Sigmoid colon (tissue), 7 donors: ENCODE data around the gene SMIM22. TPM values are rescaled to one million over a fixed set of nuclear protein-coding genes. Genes with fewer than 3 reads are reported as not detected.
A peak's percentile ranks its signal among the peaks of the same experiment; 100 is the strongest.

ENCODE experiments used
- DNase-seq: peaks from one replicate; pipeline ENCODE4 v3.0.0-alpha.2; 2019
- H3K27ac ChIP-seq, 4 donors: fragments of 200-600 bp; sonication (generic); one replicate each; pipeline ENCODE4 v1.5.1; 2016 to 2019; ENCODE audit warnings: mild to moderate bottlenecking in 1 of 4
- H3K27me3 ChIP-seq, 3 donors: fragments of 200-600 bp; sonication (generic); one replicate each; pipeline ENCODE4 v1.5.1; 2019; ENCODE audit warnings: mild to moderate bottlenecking in 1 of 3
- H3K36me3 ChIP-seq, 4 donors: fragments of 200-600 bp; sonication (generic); one replicate each; pipeline ENCODE4 v1.5.1; 2016 to 2019
- H3K4me1 ChIP-seq, 4 donors: fragments of 200-600 bp; sonication (generic); one replicate each; pipeline ENCODE4 v1.5.1; 2017 to 2019
- H3K4me3 ChIP-seq, 4 donors: fragments of 200-600 bp; sonication (generic); one replicate each; pipeline ENCODE4 v1.5.1; 2017 to 2019; ENCODE audit warnings: mild to moderate bottlenecking in 2 of 4, moderate library complexity in 1 of 4
- H3K9me3 ChIP-seq, 4 donors: fragments of 200-600 bp in 3 of 4; sonication (generic) in 3 of 4; one replicate each; pipeline versions ENCODE4 v1.5.1 to v1.6.1; 2013 to 2019
- CTCF ChIP-seq, 4 experiments: fragments of 450-650 bp in 3 of 4; fragments of 200-600 bp in 1 of 4; IDR thresholded peaks; one replicate each; pipeline ENCODE4 v1.5.1; 2016 to 2019; ENCODE audit warnings: antibody characterized with exemption in 4 of 4, mild to moderate bottlenecking in 3 of 4, moderate library complexity in 2 of 4
- EP300 ChIP-seq, 4 donors: sonication (generic); formaldehyde crosslinking; IDR thresholded peaks; one replicate each; pipeline ENCODE4 v1.6.1; 2017; ENCODE audit warnings: antibody characterized with exemption in 4 of 4
- POLR2A ChIP-seq, 2 donors: fragments of 450-650 bp; IDR thresholded peaks; one replicate each; pipeline ENCODE4 v1.6.1; 2016; ENCODE audit warnings: antibody characterized with exemption in 2 of 2, mild to moderate bottlenecking in 2 of 2, moderate library complexity in 2 of 2
- POLR2AphosphoS5 ChIP-seq, 4 donors: sonication (generic); formaldehyde crosslinking; IDR thresholded peaks; one replicate each; pipeline ENCODE4 v1.6.1; 2017; ENCODE audit warnings: antibody characterized with exemption in 4 of 4
- WGBS, 2 donors: extraction: QIAGEN DNeasy Blood & Tissue Kit; methylation state at CpG; one replicate each; pipeline ENCODE4 v1.1.7; 2013; 5-methylcytosine and 5-hydroxymethylcytosine counted together
- intact Hi-C: fragments of 100-400 bp; cut with DNase I; formaldehyde crosslinking; loops from one replicate; pipeline ENCODE4 v1.15.1; 2023
- polyA plus RNA-seq, 3 donors: library from polyadenylated mRNA; stranded (reverse); fragments of 200-250 nt; gene quantifications; one replicate each; pipeline ENCODE4 v1.2.3, GENCODE V29; 2013
- total RNA-seq, 4 donors: library from RNA; depleted of rRNA; stranded (reverse); fragments of >200 nt; gene quantifications; one replicate each; pipeline ENCODE4 v1.1.0, GENCODE V29; 2016
- donor health status: healthy with polysubstance abuse.
- donor health status: Bipolar disorder and iron deficiency.
- donor health status: healthy.

The SMIM22 gene
- total and polyA plus RNA-seq, 7 donors = 848 to 2,006 (median 1,963) TPM; not detected in 4

- Histone ChIP-seq H3K4me1 (no peaks in the 10 kb centered on the region), H3K36me3 (peaks cover 40 to 86% (median 68%) of the 10 kb centered on the region in 4 donors), H3K4me3 (no peak overlapping the region), H3K27me3 (no peaks in the 10 kb centered on the region), H3K9me3 (no peaks in the 10 kb centered on the region), H3K27ac (no peak overlapping the region)
- TF ChIP-seq EP300 (IDR thresholded peaks at IDR 0.05) = no peak
- intact Hi-C loops = no loop called here
- 94% methylated on average over 11 of the region's 11 CpGs for WGBS, 2 donors
- no peak for DNase-seq
These were observed 41.9 kb upstream of the SMIM22 start for GRCh38 chr16:4753227-4753626.

- no peak overlapping the region for H3K27ac ChIP-seq
- H3K4me1 ChIP-seq = no peaks in the 10 kb centered on the region
- DNase-seq = no peak
- TF ChIP-seq POLR2A (IDR thresholded peaks at IDR 0.05) (no peak), POLR2AphosphoS5 (IDR thresholded peaks at IDR 0.05) (no peak), CTCF (IDR thresholded peaks at IDR 0.05) (no peak), EP300 (IDR thresholded peaks at IDR 0.05) (no peak)
- WGBS, 2 donors = 96 to 98% methylated on average over 4 of the region's 4 CpGs
- H3K9me3 ChIP-seq = no peaks in the 10 kb centered on the region
- no peak overlapping the region for H3K4me3 ChIP-seq
- intact Hi-C loops = no loop called here
- H3K27me3 ChIP-seq = no peaks in the 10 kb centered on the region
- peaks cover 44 to 95% (median 81%) of the 10 kb centered on the region in 4 donors for H3K36me3 ChIP-seq
These were observed 40.3 kb upstream of the SMIM22 start for GRCh38 chr16:4754865-4755264.

- no peaks in the 10 kb centered on the region for H3K4me1 ChIP-seq
- H3K36me3 ChIP-seq = peaks cover 49 to 97% (median 83%) of the 10 kb centered on the region in 4 donors
- H3K9me3 ChIP-seq = no peaks in the 10 kb centered on the region
- H3K27me3 ChIP-seq = no peaks in the 10 kb centered on the region
- DNase-seq = no peak
- intact Hi-C loops = no loop called here
- TF ChIP-seq EP300 (IDR thresholded peaks at IDR 0.05) (no peak), POLR2AphosphoS5 (IDR thresholded peaks at IDR 0.05) (no peak), CTCF (IDR thresholded peaks at IDR 0.05) (no peak), POLR2A (IDR thresholded peaks at IDR 0.05) (no peak)
- 95 to 96% methylated on average over 6 of the region's 6 CpGs for WGBS, 2 donors
- no peak overlapping the region for H3K4me3 ChIP-seq
- no peak overlapping the region for H3K27ac ChIP-seq
These were observed 39.5 kb upstream of the SMIM22 start for GRCh38 chr16:4755687-4756086.

DNA sequence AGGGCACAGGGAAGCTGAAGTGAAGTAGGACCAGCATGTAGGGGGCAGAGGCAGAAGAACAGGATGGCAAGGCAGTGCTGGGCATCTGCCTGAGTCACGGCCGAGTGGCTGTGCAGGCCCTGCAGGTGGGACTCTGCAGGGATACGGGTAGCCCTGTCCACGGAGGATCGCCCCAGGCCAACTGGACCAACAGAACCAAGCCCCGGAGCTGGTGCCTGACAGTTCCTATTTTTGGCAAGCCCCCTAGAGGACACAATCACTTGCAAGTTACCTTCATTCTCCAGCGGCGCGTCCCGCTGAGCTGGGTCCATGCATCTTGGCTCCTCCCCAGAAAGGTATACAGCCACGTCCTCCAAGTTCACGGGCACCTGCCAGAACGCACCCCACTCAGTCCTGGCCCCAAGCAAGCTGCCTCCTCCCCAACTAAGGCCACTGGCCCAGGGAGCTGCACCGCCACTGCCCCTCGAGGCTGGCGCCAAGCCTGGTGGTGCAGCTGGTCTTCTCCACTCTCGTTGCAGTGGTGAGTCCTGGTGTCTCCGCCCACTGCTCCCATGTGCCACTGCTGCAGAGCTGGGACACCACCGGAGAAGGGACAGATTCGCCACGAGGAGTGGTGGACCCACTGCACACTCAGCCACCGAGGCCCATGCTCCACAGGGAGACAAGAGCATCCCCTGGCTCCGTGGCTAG, 34.8 kb upstream of the SMIM22 start:
- Histone ChIP-seq H3K36me3 (peaks cover 30 to 95% (median 69%) of the 10 kb centered on the region in 4 donors), H3K27me3 (no peaks in the 10 kb centered on the region), H3K27ac (peak overlapping the region in 2 of 4 donors; percentile 2 to 14), H3K9me3 (no peaks in the 10 kb centered on the region), H3K4me1 (peaks cover 0 to 13% (median 7%) of the 10 kb centered on the region in 4 donors), H3K4me3 (no peak overlapping the region)
- intact Hi-C loops = no loop called here
- 92 to 93% methylated on average over 23 of the region's 23 CpGs for WGBS, 2 donors
- DNase-seq = no peak
- no peak for TF ChIP-seq POLR2A (IDR thresholded peaks at IDR 0.05)
- no peak for TF ChIP-seq CTCF (IDR thresholded peaks at IDR 0.05)
- no peak for TF ChIP-seq POLR2AphosphoS5 (IDR thresholded peaks at IDR 0.05)
- no peak for TF ChIP-seq EP300 (IDR thresholded peaks at IDR 0.05)

- 95 to 96% methylated on average over 9 of the region's 9 CpGs for WGBS, 2 donors
- peaks cover 0 to 24% (median 20%) of the 10 kb centered on the region in 4 donors for H3K4me1 ChIP-seq
- H3K9me3 ChIP-seq = no peaks in the 10 kb centered on the region
- no peaks in the 10 kb centered on the region for H3K27me3 ChIP-seq
- TF ChIP-seq EP300 (IDR thresholded peaks at IDR 0.05) (no peak), CTCF (IDR thresholded peaks at IDR 0.05) (no peak), POLR2A (IDR thresholded peaks at IDR 0.05) (no peak), POLR2AphosphoS5 (IDR thresholded peaks at IDR 0.05) (no peak)
- H3K36me3 ChIP-seq = peaks cover 26 to 80% (median 56%) of the 10 kb centered on the region in 4 donors
- no peak overlapping the region for H3K4me3 ChIP-seq
- intact Hi-C loops = no loop called here
- DNase-seq = no peak
- no peak overlapping the region for H3K27ac ChIP-seq
These were observed 33.0 kb upstream of the SMIM22 start for GRCh38 chr16:4762205-4762604.
